Measurements from ENCODE around the gene VCAN. TPM values are rescaled to one million over a fixed set of nuclear protein-coding genes. Genes with fewer than 3 reads are reported as not detected.

Gene VCAN
- total and polyA plus RNA-seq, 2 donors (not counting 1 experiment from before 2014, with no cell fraction given): 2.0 TPM; not detected in 1

DNA sequence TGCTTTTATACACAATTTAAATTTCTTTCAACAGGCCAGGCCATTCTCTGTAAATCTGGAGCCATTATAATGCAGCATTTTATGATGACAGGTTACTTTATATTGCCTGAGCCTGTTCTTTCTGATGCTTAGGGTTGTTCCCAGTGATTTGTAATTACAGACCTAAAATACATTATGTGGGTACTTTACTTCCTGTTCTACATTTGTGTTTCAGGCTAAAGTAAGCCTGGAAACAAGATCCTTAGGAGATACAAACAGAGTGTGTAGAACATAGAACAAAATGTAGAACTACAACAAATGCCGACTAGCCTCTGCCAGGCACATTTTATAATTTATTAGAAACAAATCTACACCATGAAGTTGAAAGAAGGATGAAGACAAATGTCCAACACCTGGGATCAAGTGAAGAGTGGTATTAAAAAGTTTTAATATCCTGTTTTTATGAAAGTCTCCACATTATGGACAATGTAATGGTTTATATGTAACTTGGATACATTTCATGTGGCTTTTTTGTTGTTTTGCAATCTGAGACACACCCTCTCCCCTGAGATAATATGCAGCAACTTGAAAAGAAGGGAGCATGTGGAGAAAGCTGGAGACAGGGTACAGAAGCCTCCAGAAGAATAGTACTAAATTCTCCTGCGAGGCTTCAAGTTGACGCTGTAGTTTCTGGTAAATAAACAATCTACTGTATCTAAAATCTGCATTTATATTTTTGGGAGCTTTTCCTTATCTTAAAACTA is 46.9 kb downstream of the VCAN start:
- Mint-ChIP-seq H3K4me3 (no peak overlapping the region), H3K4me1 (no peaks in the 10 kb centered on the region), H3K27ac (no peak overlapping the region), H3K9me3 (ENCODE audit: insufficient read depth) (no peaks in the 10 kb centered on the region), H3K27me3 (no peaks in the 10 kb centered on the region)
- POLR2A ChIA-PET: no interaction called here
- no peaks in the 10 kb centered on the region for H3K27me3 ChIP-seq (replicated peaks in 1 of 4; ENCODE audit: control extremely low read depth in 1 of 4, control insufficient read depth in 3 of 4, insufficient read depth in 4 of 4, low read length in 3 of 4)
- ATAC-seq (ENCODE audit: low read depth) (no peak), DNase-seq (no peak)
- H3K36me3 ChIP-seq (replicated peaks in 1 of 2; ENCODE audit: control extremely low read depth in 1 of 2, control insufficient read depth in 1 of 2, extremely low read depth in 1 of 2, insufficient read depth in 2 of 2, low read length in 1 of 2): no peaks in the 10 kb centered on the region
- no peak overlapping the region for H3K4me2 ChIP-seq (replicated peaks; ENCODE audit: low read depth, low read length, poor library complexity, severe bottlenecking)
- CTCF ChIA-PET: no interaction called here
- no peaks in the 10 kb centered on the region for H3K9me3 ChIP-seq (ENCODE audit: control extremely low read depth in 1 of 3, control insufficient read depth in 2 of 3, insufficient read depth in 1 of 3, low read length in 2 of 3)
- no peak overlapping the region for H3K4me3 ChIP-seq (ENCODE audit: control extremely low read depth in 1 of 5, extremely low read depth in 1 of 5, insufficient read depth in 1 of 5, low read depth in 2 of 5, low read length in 4 of 5)
- no peaks in the 10 kb centered on the region for H3K4me1 ChIP-seq (ENCODE audit: control insufficient read depth in 2 of 2, insufficient read depth in 2 of 2, low read length in 2 of 2)
- no CpG with 5 or more reads among the region's 3 CpGs for WGBS (ENCODE audit: insufficient coverage)
- intact Hi-C loops (cut with micrococcal nuclease): no loop called here
- H3K27ac ChIP-seq (ENCODE audit: low read length in 2 of 2): no peak overlapping the region
- no peak overlapping the region for H2AFZ ChIP-seq (ENCODE audit: insufficient read depth, low read depth, low read length, poor library complexity, severe bottlenecking)
- no peaks in the 10 kb centered on the region for H4K20me1 ChIP-seq (ENCODE audit: control insufficient read depth, insufficient read depth, low read length, poor library complexity, severe bottlenecking)
- H3K9ac ChIP-seq (ENCODE audit: low read length): no peak overlapping the region
- TF ChIP-seq EZH2 (IDR thresholded peaks at IDR 0.05; ENCODE audit: borderline replicate concordance, insufficient read depth, low read depth, low read length, poor library complexity, severe bottlenecking) (no peak), CTCF (IDR thresholded peaks at IDR 0.05) (no peak)
- H3K79me2 ChIP-seq (ENCODE audit: control insufficient read depth, insufficient read depth, low read length): no peaks in the 10 kb centered on the region

DNA sequence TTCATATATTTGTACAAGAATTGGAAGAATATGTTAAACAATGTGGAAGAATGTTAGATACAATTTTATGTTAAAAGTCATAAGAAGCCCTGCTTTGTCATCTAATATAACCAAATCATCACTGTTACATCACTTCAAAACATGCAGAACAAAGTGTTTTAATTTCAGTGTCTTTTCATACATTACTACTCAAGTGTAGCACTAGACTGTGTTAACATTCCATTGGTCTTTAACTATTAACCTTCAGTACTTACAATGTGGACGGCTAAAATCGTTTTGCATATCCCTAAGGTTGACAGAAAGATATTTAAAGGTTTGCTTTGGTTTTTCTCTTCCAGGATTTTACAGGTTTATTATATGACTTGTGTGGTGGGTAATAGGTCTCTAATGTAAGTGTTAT is 50.9 kb downstream of the VCAN start:
- H3K27me3 Mint-ChIP-seq: no peaks in the 10 kb centered on the region
- Histone ChIP-seq H3K79me2 (ENCODE audit: control insufficient read depth, insufficient read depth, low read length) (no peaks in the 10 kb centered on the region), H3K27ac (ENCODE audit: low read length in 2 of 2) (no peak overlapping the region), H3K27me3 (replicated peaks in 1 of 4; ENCODE audit: control extremely low read depth in 1 of 4, control insufficient read depth in 3 of 4, insufficient read depth in 4 of 4, low read length in 3 of 4) (no peaks in the 10 kb centered on the region), H3K9me3 (ENCODE audit: control extremely low read depth in 1 of 3, control insufficient read depth in 2 of 3, insufficient read depth in 1 of 3, low read length in 2 of 3) (no peaks in the 10 kb centered on the region), H3K4me1 (ENCODE audit: control insufficient read depth in 2 of 2, insufficient read depth in 2 of 2, low read length in 2 of 2) (no peaks in the 10 kb centered on the region), H3K9ac (ENCODE audit: low read length) (no peak overlapping the region), H3K4me2 (replicated peaks; ENCODE audit: low read depth, low read length, poor library complexity, severe bottlenecking) (no peak overlapping the region), H3K36me3 (replicated peaks in 1 of 2; ENCODE audit: control extremely low read depth in 1 of 2, control insufficient read depth in 1 of 2, extremely low read depth in 1 of 2, insufficient read depth in 2 of 2, low read length in 1 of 2) (no peaks in the 10 kb centered on the region), H4K20me1 (ENCODE audit: control insufficient read depth, insufficient read depth, low read length, poor library complexity, severe bottlenecking) (no peaks in the 10 kb centered on the region), H3K4me3 (ENCODE audit: control extremely low read depth in 1 of 5, extremely low read depth in 1 of 5, insufficient read depth in 1 of 5, low read depth in 2 of 5, low read length in 4 of 5) (no peak overlapping the region), H2AFZ (ENCODE audit: insufficient read depth, low read depth, low read length, poor library complexity, severe bottlenecking) (no peak overlapping the region)
- no peak for ATAC-seq (ENCODE audit: low read depth)
- H3K4me3 Mint-ChIP-seq: no peak overlapping the region
- H3K27ac Mint-ChIP-seq: no peak overlapping the region
- no peak for TF ChIP-seq CTCF (IDR thresholded peaks at IDR 0.05)
- DNase-seq: no peak
- H3K4me1 Mint-ChIP-seq: no peaks in the 10 kb centered on the region
- no CpG with 5 or more reads among the region's 2 CpGs for WGBS (ENCODE audit: insufficient coverage)
- CTCF ChIA-PET: no interaction called here
- POLR2A ChIA-PET: no interaction called here
- H3K9me3 Mint-ChIP-seq (ENCODE audit: insufficient read depth): no peaks in the 10 kb centered on the region
- intact Hi-C loops (cut with micrococcal nuclease): no loop called here

All from B cell (primary cell).